ENCODE results near the gene LRRC15. TPM values are rescaled to one million over a fixed set of nuclear protein-coding genes. Genes with fewer than 3 reads are reported as not detected.
A peak's percentile ranks its signal among the peaks of the same experiment; 100 is the strongest.

LRRC15 gene
- total and polyA plus RNA-seq, 2 experiments from 2014 or later: 0.05 to 0.14 TPM

DNA sequence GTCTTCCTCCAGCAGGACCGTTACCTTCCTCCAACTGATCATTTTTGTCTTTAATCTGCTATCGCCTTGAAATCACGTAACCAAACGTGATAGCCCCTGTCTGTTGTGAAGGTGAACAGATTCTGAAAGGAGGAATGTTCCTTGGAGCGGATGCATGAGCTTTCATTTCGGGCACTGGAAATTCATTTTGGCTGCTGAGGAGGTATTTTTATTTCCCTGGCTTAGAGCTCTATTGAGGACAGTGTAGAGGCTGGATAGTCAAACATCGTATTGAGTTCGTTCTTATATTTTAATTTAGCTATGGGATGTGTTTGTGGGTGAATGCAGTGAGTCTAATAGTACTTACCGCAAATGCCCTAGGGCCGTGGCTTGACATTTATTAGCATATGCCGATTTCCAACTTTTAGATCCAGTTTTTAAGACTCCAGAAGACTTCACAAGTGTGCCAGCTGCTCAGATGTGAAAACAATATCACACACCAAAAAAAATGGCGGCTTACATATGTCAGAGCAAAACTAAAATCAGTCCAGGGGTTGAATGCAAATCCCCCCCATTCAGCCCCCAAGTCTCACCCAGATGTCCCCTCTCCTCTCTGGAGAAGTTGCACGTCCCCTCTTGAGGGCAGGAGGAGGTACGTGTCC, 40.5 kb downstream of the LRRC15 start (continued):
- TF ChIP-seq, protein P1, sequence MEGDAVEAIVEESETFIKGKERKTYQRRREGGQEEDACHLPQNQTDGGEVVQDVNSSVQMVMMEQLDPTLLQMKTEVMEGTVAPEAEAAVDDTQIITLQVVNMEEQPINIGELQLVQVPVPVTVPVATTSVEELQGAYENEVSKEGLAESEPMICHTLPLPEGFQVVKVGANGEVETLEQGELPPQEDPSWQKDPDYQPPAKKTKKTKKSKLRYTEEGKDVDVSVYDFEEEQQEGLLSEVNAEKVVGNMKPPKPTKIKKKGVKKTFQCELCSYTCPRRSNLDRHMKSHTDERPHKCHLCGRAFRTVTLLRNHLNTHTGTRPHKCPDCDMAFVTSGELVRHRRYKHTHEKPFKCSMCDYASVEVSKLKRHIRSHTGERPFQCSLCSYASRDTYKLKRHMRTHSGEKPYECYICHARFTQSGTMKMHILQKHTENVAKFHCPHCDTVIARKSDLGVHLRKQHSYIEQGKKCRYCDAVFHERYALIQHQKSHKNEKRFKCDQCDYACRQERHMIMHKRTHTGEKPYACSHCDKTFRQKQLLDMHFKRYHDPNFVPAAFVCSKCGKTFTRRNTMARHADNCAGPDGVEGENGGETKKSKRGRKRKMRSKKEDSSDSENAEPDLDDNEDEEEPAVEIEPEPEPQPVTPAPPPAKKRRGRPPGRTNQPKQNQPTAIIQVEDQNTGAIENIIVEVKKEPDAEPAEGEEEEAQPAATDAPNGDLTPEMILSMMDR (conservative IDR thresholded peaks at IDR 0.05; ENCODE audit: low read depth in 2 of 2): no peak
- no peak for TF ChIP-seq JUNB (IDR thresholded peaks at IDR 0.05; ENCODE audit: unreplicated experiment)
- no peak for TF ChIP-seq EZH2phosphoT487 (IDR thresholded peaks at IDR 0.05; ENCODE audit: unreplicated experiment)
- TF ChIP-seq EZH2 (IDR thresholded peaks at IDR 0.05; ENCODE audit: low read depth, unreplicated experiment): no peak
- TF ChIP-seq, protein P2, sequence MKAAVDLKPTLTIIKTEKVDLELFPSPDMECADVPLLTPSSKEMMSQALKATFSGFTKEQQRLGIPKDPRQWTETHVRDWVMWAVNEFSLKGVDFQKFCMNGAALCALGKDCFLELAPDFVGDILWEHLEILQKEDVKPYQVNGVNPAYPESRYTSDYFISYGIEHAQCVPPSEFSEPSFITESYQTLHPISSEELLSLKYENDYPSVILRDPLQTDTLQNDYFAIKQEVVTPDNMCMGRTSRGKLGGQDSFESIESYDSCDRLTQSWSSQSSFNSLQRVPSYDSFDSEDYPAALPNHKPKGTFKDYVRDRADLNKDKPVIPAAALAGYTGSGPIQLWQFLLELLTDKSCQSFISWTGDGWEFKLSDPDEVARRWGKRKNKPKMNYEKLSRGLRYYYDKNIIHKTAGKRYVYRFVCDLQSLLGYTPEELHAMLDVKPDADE (IDR thresholded peaks at IDR 0.05): no peak

DNA sequence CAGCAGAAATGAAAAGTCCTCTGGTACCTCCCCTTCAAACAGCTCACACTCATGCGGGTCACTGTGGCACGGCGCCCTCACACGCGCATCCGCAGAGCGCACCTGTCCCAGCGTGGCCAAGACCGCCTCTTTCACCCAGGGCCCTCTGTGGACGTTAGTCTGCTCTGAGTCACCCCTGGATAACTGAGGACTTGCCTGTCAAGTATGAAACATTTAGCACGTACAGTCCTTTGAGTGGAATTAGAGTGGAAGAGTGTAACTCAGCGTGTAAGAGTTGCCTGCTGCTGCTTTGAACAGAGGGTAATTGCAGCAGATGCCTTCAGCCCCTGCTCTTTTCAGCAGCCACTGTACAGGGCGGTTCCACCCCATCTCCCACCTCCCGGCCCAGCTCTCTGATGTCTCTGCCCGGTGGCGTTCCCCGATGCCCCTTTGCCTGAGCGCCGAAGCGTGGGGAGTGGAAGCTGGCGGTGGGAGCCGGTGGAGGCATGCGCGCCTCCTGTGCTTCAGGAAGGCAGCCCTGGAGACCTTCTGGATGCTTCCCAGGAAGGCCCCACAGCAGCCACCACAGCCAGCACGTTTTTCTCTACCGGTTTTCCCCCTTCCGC, 41.4 kb downstream of the LRRC15 start:
- TF ChIP-seq JUNB (IDR thresholded peaks at IDR 0.05; ENCODE audit: unreplicated experiment): no peak
- TF ChIP-seq, protein P1 (conservative IDR thresholded peaks at IDR 0.05; ENCODE audit: low read depth in 2 of 2): 0 out of 4 replicates have a peak, but pooled peaks of 1 of the 2 experiments have one; percentile 12
- H3K4me3 ChIP-seq: no peak overlapping the region
- no peaks in the 10 kb centered on the region for H4K20me1 ChIP-seq (replicated peaks; ENCODE audit: insufficient read depth)
- 0 out of 2 replicates have a peak, but pooled peaks cover 7% of the 10 kb centered on the region for H3K9me2 ChIP-seq (ENCODE audit: insufficient read depth)
- H3K27ac Mint-ChIP-seq: no peak overlapping the region
- no peak overlapping the region for H3K4me2 ChIP-seq
- H3K79me2 ChIP-seq (replicated peaks; ENCODE audit: insufficient read depth): no peaks in the 10 kb centered on the region
- H3K4me1 ChIP-seq (ENCODE audit: insufficient read depth): no peaks in the 10 kb centered on the region
- ATAC-seq (peak; percentile 11; the same call in 2 of the 3 replicates), DNase-seq (ENCODE audit: low spot score) (no peak)
- H3K36me3 Mint-ChIP-seq (ENCODE audit: low read depth): peaks cover 3% of the 10 kb centered on the region; the same call in 2 of the 3 replicates
- peaks cover 42% of the 10 kb centered on the region for H3F3A ChIP-seq (replicated peaks; ENCODE audit: low read depth)
- no peaks in the 10 kb centered on the region for H3K36me3 ChIP-seq (ENCODE audit: insufficient read depth)
- H2AFZ ChIP-seq: no peak overlapping the region
- peaks cover 5% of the 10 kb centered on the region; the same call in 2 of the 3 replicates for H3K9me3 Mint-ChIP-seq
- no peak overlapping the region for H3K4me3 Mint-ChIP-seq
- H3K27me3 ChIP-seq (ENCODE audit: insufficient read depth): peaks cover 13% of the 10 kb centered on the region
- H3K27me3 Mint-ChIP-seq (ENCODE audit: insufficient read depth, low read depth, poor library complexity): peaks cover 14% of the 10 kb centered on the region
- H3K27ac ChIP-seq (ENCODE audit: low read depth): no peak overlapping the region
- H3K4me1 Mint-ChIP-seq: peaks cover 16% of the 10 kb centered on the region
